Stomach (tissue), 19 donors: ENCODE measurements around the gene ANKRD13C. TPM values are rescaled to one million over a fixed set of nuclear protein-coding genes. Genes with fewer than 3 reads are reported as not detected.

Source experiments
- DNase-seq, 2 donors: peaks; one replicate each; pipeline versions ENCODE4 v3.0.0 to v3.0.0-alpha.2; 2013 to 2019
- H3K27ac ChIP-seq, 5 donors: fragments of 200-600 bp in 4 of 5; sonication (generic) in 4 of 5; one replicate each; pipeline ENCODE4 v1.5.1; 2013 to 2019; ENCODE audit warnings: mild to moderate bottlenecking in 1 of 5, moderate library complexity in 1 of 5
- H3K27me3 ChIP-seq, 3 donors: fragments of 200-600 bp; sonication (generic); one replicate each; pipeline ENCODE4 v1.5.1; 2017 to 2019; ENCODE audit warnings: mixed run types in 1 of 3
- H3K36me3 ChIP-seq, 4 donors: fragments of 200-600 bp; sonication (generic); 1 replicate in 3 of 4; 2 replicates in 1 of 4; pipeline ENCODE4 v1.5.1; 2016 to 2019
- H3K4me1 ChIP-seq, 4 donors: fragments of 200-600 bp; sonication (generic); one replicate each; pipeline ENCODE4 v1.5.1; 2016 to 2019
- H3K4me3 ChIP-seq, 4 donors: fragments of 200-600 bp; sonication (generic) in 3 of 4; one replicate each; pipeline ENCODE4 v1.5.1; 2016 to 2019; ENCODE audit warnings: mild to moderate bottlenecking in 1 of 4
- H3K9me3 ChIP-seq, 4 donors: fragments of 200-600 bp; sonication (generic); one replicate each; pipeline ENCODE4 v1.5.1; 2016 to 2019
- EP300 ChIP-seq: sonication (generic); formaldehyde crosslinking; IDR thresholded peaks from one replicate; pipeline ENCODE4 v1.6.1; 2017; ENCODE audit warnings: antibody characterized with exemption
- POLR2A ChIP-seq, 4 donors: fragments of 450-650 bp; IDR thresholded peaks; one replicate each; pipeline ENCODE4 v1.6.1; 2016; ENCODE audit warnings: antibody characterized with exemption in 4 of 4, control low read depth in 2 of 4, mild to moderate bottlenecking in 1 of 4, moderate library complexity in 1 of 4
- POLR2AphosphoS5 ChIP-seq, 3 donors: sonication (generic); formaldehyde crosslinking; IDR thresholded peaks; one replicate each; pipeline ENCODE4 v1.6.1; 2016; ENCODE audit warnings: antibody characterized with exemption in 3 of 3
- WGBS, 5 donors: extraction: QIAGEN DNeasy Blood & Tissue Kit in 3 of 5; methylation state at CpG; one replicate each; pipeline versions ENCODE4 v1.1.5 to v1.1.7; 2013 to 2018; 5-methylcytosine and 5-hydroxymethylcytosine counted together
- intact Hi-C: fragments of 100-400 bp; cut with DNase I; formaldehyde crosslinking; loops from one replicate; pipeline ENCODE4 v1.15.1; 2023; ENCODE audit warnings: low total_unique reads
- long read RNA-seq, 10 donors: transcript quantifications; one replicate each; lab custom pipeline, GENCODE V29; 2026
- polyA plus RNA-seq, 3 donors: library from polyadenylated mRNA; stranded (reverse); fragments of 200-250 nt; gene quantifications; one replicate each; pipeline ENCODE4 v1.2.3, GENCODE V29; 2013
- total RNA-seq, 5 donors: library from RNA; depleted of rRNA; stranded (reverse); fragments of >200 nt; gene quantifications; one replicate each; pipeline versions ENCODE4 v1.1.0 to v1.2.3, GENCODE V29; 2014 to 2016
- TF ChIP-seq, protein P1 (sequence below), 7 experiments: fragments of 450-650 bp in 4 of 7; fragments of 200-600 bp in 3 of 7; sonication (generic) in 3 of 7; IDR thresholded peaks; one replicate each; pipeline ENCODE4 v1.5.1; 2016 to 2019; ENCODE audit warnings: antibody characterized with exemption in 7 of 7, control low read depth in 2 of 7, mild to moderate bottlenecking in 1 of 7
- donor health status: healthy with polysubstance abuse.
- donor health status: Bipolar disorder and iron deficiency.
- donor health status: healthy.

Gene ANKRD13C
- total RNA-seq (100 to 1,000 TPM in 1 of 5 donors, 10 to 100 TPM in 4; 12.9 to 135 (median 19.1) TPM), polyA plus RNA-seq (10 to 100 TPM in 1 of 3 donors, 1 to 10 TPM in 2; 6.8 to 12.7 (median 9.3) TPM)
- long read RNA-seq, donor 1 = 0 reads
- long read RNA-seq, donor 2, full-length matches to known transcripts = 1 of 1 reads
- long read RNA-seq, donor 2, partial matches to known transcripts = 0 of 1 reads
- long read RNA-seq, donor 2, other reads (novel, unspliced or antisense) = 0 of 1 reads
- long read RNA-seq, donor 3 = 0 reads
- long read RNA-seq, donor 4, full-length matches to known transcripts = 1 of 1 reads
- long read RNA-seq, donor 4, partial matches to known transcripts = 0 of 1 reads
- long read RNA-seq, donor 4, other reads (novel, unspliced or antisense) = 0 of 1 reads
- long read RNA-seq, donor 5, full-length matches to known transcripts = 2 of 7 reads
- long read RNA-seq, donor 5, partial matches to known transcripts = 5 of 7 reads
- long read RNA-seq, donor 5, other reads (novel, unspliced or antisense) = 0 of 7 reads
- long read RNA-seq, donor 6 = 0 reads
- long read RNA-seq, donor 7, full-length matches to known transcripts = 1 of 1 reads
- long read RNA-seq, donor 7, partial matches to known transcripts = 0 of 1 reads
- long read RNA-seq, donor 7, other reads (novel, unspliced or antisense) = 0 of 1 reads
- long read RNA-seq, donor 8, full-length matches to known transcripts = 2 of 2 reads
- long read RNA-seq, donor 8, partial matches to known transcripts = 0 of 2 reads
- long read RNA-seq, donor 8, other reads (novel, unspliced or antisense) = 0 of 2 reads
- long read RNA-seq, donor 9, partial matches to known transcripts = 10 of 10 reads
- long read RNA-seq, donor 9, other reads (novel, unspliced or antisense) = 0 of 10 reads
- long read RNA-seq, donor 10, full-length matches to known transcripts = 1 of 1 reads
- long read RNA-seq, donor 10, partial matches to known transcripts = 0 of 1 reads
- long read RNA-seq, donor 10, other reads (novel, unspliced or antisense) = 0 of 1 reads

- intact Hi-C loops = no loop called here
- WGBS, 5 donors = 0 to 1% (median 1%) methylated on average over 32 to 65 of the region's 65 CpGs
- Histone ChIP-seq H3K27ac (peak within 1 kb of the TSS; percentile 83 to 97 (median 95)), H3K36me3 (peaks cover 0 to 7% (median 3%) of the 10 kb centered on the region in 4 donors), H3K9me3 (no peaks in the 10 kb centered on the region), H3K4me3 (peak within 1 kb of the TSS; percentile 90 to 96 (median 95)), H3K4me1 (peaks cover 22 to 57% (median 46%) of the 10 kb centered on the region in 4 donors), H3K27me3 (no peaks in the 10 kb centered on the region)
- DNase-seq = peak; percentile 93 to 98
- TF ChIP-seq, protein P1, sequence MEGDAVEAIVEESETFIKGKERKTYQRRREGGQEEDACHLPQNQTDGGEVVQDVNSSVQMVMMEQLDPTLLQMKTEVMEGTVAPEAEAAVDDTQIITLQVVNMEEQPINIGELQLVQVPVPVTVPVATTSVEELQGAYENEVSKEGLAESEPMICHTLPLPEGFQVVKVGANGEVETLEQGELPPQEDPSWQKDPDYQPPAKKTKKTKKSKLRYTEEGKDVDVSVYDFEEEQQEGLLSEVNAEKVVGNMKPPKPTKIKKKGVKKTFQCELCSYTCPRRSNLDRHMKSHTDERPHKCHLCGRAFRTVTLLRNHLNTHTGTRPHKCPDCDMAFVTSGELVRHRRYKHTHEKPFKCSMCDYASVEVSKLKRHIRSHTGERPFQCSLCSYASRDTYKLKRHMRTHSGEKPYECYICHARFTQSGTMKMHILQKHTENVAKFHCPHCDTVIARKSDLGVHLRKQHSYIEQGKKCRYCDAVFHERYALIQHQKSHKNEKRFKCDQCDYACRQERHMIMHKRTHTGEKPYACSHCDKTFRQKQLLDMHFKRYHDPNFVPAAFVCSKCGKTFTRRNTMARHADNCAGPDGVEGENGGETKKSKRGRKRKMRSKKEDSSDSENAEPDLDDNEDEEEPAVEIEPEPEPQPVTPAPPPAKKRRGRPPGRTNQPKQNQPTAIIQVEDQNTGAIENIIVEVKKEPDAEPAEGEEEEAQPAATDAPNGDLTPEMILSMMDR (IDR thresholded peaks at IDR 0.05) = no peak
- TF ChIP-seq POLR2A (IDR thresholded peaks at IDR 0.05) = peak in 2 of 4 donors; percentile 57 to 62
- TF ChIP-seq POLR2AphosphoS5 (IDR thresholded peaks at IDR 0.05) = peak; percentile 66 to 91 (median 89)
- peak; percentile 18 for TF ChIP-seq EP300
These were observed at the start of gene ANKRD13C for GRCh38 chr1:70354332-70355110. ANKRD13C (minus strand) TSS chr1:70354722; CDS start chr1:70354408, 314 bp downstream.

GRCh38 chr1:70403759-70404158 is 49.2 kb upstream of the ANKRD13C start:
- 83 to 92% (median 88%) methylated on average over 2 of the region's 2 CpGs for WGBS, 5 donors
- DNase-seq = no peak

DNA sequence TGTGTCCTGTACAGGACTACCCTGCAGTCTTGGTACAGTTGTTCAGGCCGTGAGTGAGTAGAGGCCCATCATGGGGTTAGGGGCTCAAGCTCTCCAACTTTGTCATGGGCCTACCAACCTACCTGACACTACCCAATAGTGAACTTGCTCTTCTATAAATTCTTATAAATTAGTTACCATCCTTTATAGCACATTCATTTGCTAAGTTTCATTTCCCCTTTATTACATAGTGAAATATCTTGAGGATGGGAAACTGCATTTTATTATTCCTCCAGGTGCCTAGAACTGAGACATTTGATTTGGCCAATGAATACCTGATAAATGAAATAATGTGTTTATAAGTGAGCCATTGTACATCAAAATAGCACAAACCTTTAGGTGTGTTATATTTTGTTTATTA is 47.5 kb upstream of the ANKRD13C start:
- Histone ChIP-seq H3K4me3 (no peak overlapping the region), H3K4me1 (no peaks in the 10 kb centered on the region), H3K27me3 (no peaks in the 10 kb centered on the region), H3K27ac (no peak overlapping the region), H3K9me3 (no peaks in the 10 kb centered on the region), H3K36me3 (no peaks in the 10 kb centered on the region)
- intact Hi-C loops = no loop called here
- no peak for TF ChIP-seq POLR2AphosphoS5 (IDR thresholded peaks at IDR 0.05)
- 68 to 93% (median 87%) methylated on average over 1 of the region's 1 CpG for WGBS, 5 donors
- DNase-seq = no peak

More at GRCh38 chr1:70403759-70404158, 49.2 kb upstream of the ANKRD13C start:
- no peaks in the 10 kb centered on the region for H3K9me3 ChIP-seq
- H3K27me3 ChIP-seq = no peaks in the 10 kb centered on the region
- no peak overlapping the region for H3K4me3 ChIP-seq
- no peaks in the 10 kb centered on the region for H3K4me1 ChIP-seq
- intact Hi-C loops = no loop called here
- no peak overlapping the region for H3K27ac ChIP-seq
- TF ChIP-seq POLR2AphosphoS5 (IDR thresholded peaks at IDR 0.05) (no peak), POLR2A (IDR thresholded peaks at IDR 0.05) (no peak), EP300 (no peak)
- TF ChIP-seq, protein P1 (IDR thresholded peaks at IDR 0.05) = no peak
- H3K36me3 ChIP-seq = no peaks in the 10 kb centered on the region

- no peak overlapping the region for H3K4me3 ChIP-seq
- no peaks in the 10 kb centered on the region for H3K36me3 ChIP-seq
- no peak for DNase-seq
- intact Hi-C loops = no loop called here
- H3K27ac ChIP-seq = no peak overlapping the region
- no peaks in the 10 kb centered on the region for H3K9me3 ChIP-seq
- no peaks in the 10 kb centered on the region for H3K27me3 ChIP-seq
- no peaks in the 10 kb centered on the region for H3K4me1 ChIP-seq
- WGBS, 5 donors = 62 to 88% (median 78%) methylated on average over 1 of the region's 1 CpG
- TF ChIP-seq EP300 = no peak
- TF ChIP-seq, protein P1 (IDR thresholded peaks at IDR 0.05) = no peak
- TF ChIP-seq POLR2AphosphoS5 (IDR thresholded peaks at IDR 0.05) = no peak
- TF ChIP-seq POLR2A (IDR thresholded peaks at IDR 0.05) = no peak
These were observed 45.8 kb upstream of the ANKRD13C start for GRCh38 chr1:70400335-70400734.
